Neural progenitor cell (in vitro differentiated cells): ENCODE measurements around the gene VPS37B. TPM values are rescaled to one million over a fixed set of nuclear protein-coding genes. Genes with fewer than 3 reads are reported as not detected.
"Not testable (repeated sequence)": the region's sequence is repeated elsewhere in the genome, so short reads cannot be mapped to it uniquely, and the experiment has no call there.

Experiments
- DNase-seq: peaks from one replicate; pipeline ENCODE4 v3.0.0-alpha.2; 2016; ENCODE audit warnings: low spot score
- H2AFZ ChIP-seq: fragments of 200-600 bp; sonication (generic); replicated peaks from 2 replicates; pipeline ENCODE4 v1.6.1; 2016; ENCODE audit warnings: antibody characterized with exemption
- H3F3A ChIP-seq: fragments of 200-600 bp; sonication (generic); 2 replicates; pipeline ENCODE4 v1.6.1; 2016; ENCODE audit warnings: antibody characterized with exemption, low read depth
- H3K27ac ChIP-seq: fragments of 200-600 bp; sonication (generic); 2 replicates; pipeline ENCODE4 v1.5.1; 2016; ENCODE audit warnings: mild to moderate bottlenecking
- H3K27me3 ChIP-seq: fragments of 200-600 bp; sonication (generic); 2 replicates; pipeline ENCODE4 v1.6.1; 2016; ENCODE audit warnings: mild to moderate bottlenecking, moderate library complexity
- H3K36me3 ChIP-seq: fragments of 200-600 bp; sonication (generic); 2 replicates; pipeline ENCODE4 v1.5.1; 2016
- H3K4me1 ChIP-seq: fragments of 200-600 bp; sonication (generic); 2 replicates; pipeline ENCODE4 v1.6.1; 2016; ENCODE audit warnings: mixed run types
- H3K4me2 ChIP-seq: fragments of 200-600 bp; sonication (generic); 2 replicates; pipeline ENCODE4 v1.6.1; 2016
- H3K4me3 ChIP-seq: fragments of 200-600 bp; sonication (generic); 2 replicates; pipeline ENCODE4 v1.5.1; 2016
- H3K79me2 ChIP-seq: fragments of 200-600 bp; sonication (generic); 2 replicates; pipeline ENCODE4 v1.6.1; 2016; ENCODE audit warnings: low read depth
- H3K9ac ChIP-seq: fragments of 200-600 bp; sonication (generic); 2 replicates; pipeline ENCODE4 v1.6.1; 2016
- H3K9me3 ChIP-seq: fragments of 200-600 bp; sonication (generic); 2 replicates; pipeline ENCODE4 v1.5.1; 2016; ENCODE audit warnings: low read depth
- H4K20me1 ChIP-seq: fragments of 200-600 bp; sonication (generic); 2 replicates; pipeline ENCODE4 v1.6.1; 2016; ENCODE audit warnings: low read depth
- H3K27ac Mint-ChIP-seq: 3 replicates; pipeline ENCODE4 v1.8.0; 2021; ENCODE audit warnings: mixed read lengths
- H3K27me3 Mint-ChIP-seq: 2 replicates; pipeline ENCODE4 v1.8.0; 2022; ENCODE audit warnings: low read depth, mild to moderate bottlenecking, inconsistent platforms, moderate library complexity, mixed read lengths; ENCODE audit not compliant: insufficient read depth
- H3K36me3 Mint-ChIP-seq: 3 replicates; pipeline ENCODE4 v1.8.0; 2021; ENCODE audit warnings: mixed read lengths
- H3K4me1 Mint-ChIP-seq: 3 replicates; pipeline ENCODE4 v1.8.0; 2021; ENCODE audit warnings: mixed read lengths
- H3K4me3 Mint-ChIP-seq: 3 replicates; pipeline ENCODE4 v1.8.0; 2021; ENCODE audit warnings: mild to moderate bottlenecking, moderate library complexity, mixed read lengths
- H3K9me3 Mint-ChIP-seq: 3 replicates; pipeline ENCODE4 v1.8.0; 2020; ENCODE audit warnings: mixed read lengths
- EZH2 ChIP-seq: fragments of 200-600 bp; sonication (generic); IDR thresholded peaks from 2 replicates; pipeline ENCODE4 v1.6.1; 2017; ENCODE audit warnings: antibody characterized with exemption, mild to moderate bottlenecking, moderate library complexity
- EZH2phosphoT487 ChIP-seq: fragments of 200-600 bp; sonication (generic); IDR thresholded peaks from 2 replicates; pipeline ENCODE4 v1.6.1; 2017; ENCODE audit warnings: antibody characterized with exemption
- total RNA-seq: library from RNA; depleted of rRNA; stranded (reverse); fragments of >200 nt; gene quantifications from 2 replicates; pipeline ENCODE4 v1.2.3, GENCODE V29; 2015; ENCODE audit warnings: low replicate concordance
- TF ChIP-seq, protein P1 (sequence below): fragments of 200-600 bp; sonication (generic); IDR thresholded peaks from 2 replicates; pipeline ENCODE4 v1.5.1; 2017; ENCODE audit warnings: antibody characterized with exemption, mild to moderate bottlenecking

The VPS37B gene
- total RNA-seq, 1 donor from 2014 or later: 19.4 TPM

DNA sequence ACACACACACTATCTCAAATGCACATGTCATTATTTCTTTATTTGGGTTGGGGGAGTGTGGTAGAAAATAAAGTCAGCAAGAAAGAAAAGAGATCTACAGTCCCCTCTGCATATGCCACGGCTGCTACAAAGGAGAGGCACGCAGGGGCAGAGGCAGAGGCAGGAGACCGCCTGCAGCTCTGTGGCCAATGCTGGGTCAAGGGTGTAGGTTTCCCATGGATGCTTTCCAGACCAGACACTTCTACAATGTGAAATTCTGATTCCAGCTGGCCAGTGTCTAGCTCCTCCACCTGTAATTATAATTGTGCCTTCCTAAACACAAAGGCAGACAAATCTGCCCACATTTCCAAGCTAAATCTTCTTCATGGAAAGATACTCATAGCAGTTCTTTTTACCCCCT is 19.2 kb downstream of the VPS37B start:
- peaks cover 72% of the 10 kb centered on the region for H3K4me1 Mint-ChIP-seq
- Histone ChIP-seq H3K4me1 (peaks cover 25% of the 10 kb centered on the region), H3K4me2 (no peak overlapping the region), H2AFZ (no peak overlapping the region), H3K79me2 (peaks cover 15% of the 10 kb centered on the region), H3K9ac (no peak overlapping the region), H4K20me1 (peaks cover 100% of the 10 kb centered on the region), H3K4me3 (no peak overlapping the region), H3F3A (peaks cover 31% of the 10 kb centered on the region), H3K27ac (no peak overlapping the region), H3K27me3 (peaks cover 99% of the 10 kb centered on the region), H3K36me3 (no peaks in the 10 kb centered on the region), H3K9me3 (no peaks in the 10 kb centered on the region)
- peaks cover 7% of the 10 kb centered on the region for H3K27me3 Mint-ChIP-seq
- H3K27ac Mint-ChIP-seq: no peak overlapping the region
- no peaks in the 10 kb centered on the region for H3K36me3 Mint-ChIP-seq
- no peaks in the 10 kb centered on the region for H3K9me3 Mint-ChIP-seq
- TF ChIP-seq EZH2 (no peak), EZH2phosphoT487 (no peak)
- TF ChIP-seq, protein P1, sequence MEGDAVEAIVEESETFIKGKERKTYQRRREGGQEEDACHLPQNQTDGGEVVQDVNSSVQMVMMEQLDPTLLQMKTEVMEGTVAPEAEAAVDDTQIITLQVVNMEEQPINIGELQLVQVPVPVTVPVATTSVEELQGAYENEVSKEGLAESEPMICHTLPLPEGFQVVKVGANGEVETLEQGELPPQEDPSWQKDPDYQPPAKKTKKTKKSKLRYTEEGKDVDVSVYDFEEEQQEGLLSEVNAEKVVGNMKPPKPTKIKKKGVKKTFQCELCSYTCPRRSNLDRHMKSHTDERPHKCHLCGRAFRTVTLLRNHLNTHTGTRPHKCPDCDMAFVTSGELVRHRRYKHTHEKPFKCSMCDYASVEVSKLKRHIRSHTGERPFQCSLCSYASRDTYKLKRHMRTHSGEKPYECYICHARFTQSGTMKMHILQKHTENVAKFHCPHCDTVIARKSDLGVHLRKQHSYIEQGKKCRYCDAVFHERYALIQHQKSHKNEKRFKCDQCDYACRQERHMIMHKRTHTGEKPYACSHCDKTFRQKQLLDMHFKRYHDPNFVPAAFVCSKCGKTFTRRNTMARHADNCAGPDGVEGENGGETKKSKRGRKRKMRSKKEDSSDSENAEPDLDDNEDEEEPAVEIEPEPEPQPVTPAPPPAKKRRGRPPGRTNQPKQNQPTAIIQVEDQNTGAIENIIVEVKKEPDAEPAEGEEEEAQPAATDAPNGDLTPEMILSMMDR: no peak
- H3K4me3 Mint-ChIP-seq: no peak overlapping the region
- DNase-seq: no peak

DNA sequence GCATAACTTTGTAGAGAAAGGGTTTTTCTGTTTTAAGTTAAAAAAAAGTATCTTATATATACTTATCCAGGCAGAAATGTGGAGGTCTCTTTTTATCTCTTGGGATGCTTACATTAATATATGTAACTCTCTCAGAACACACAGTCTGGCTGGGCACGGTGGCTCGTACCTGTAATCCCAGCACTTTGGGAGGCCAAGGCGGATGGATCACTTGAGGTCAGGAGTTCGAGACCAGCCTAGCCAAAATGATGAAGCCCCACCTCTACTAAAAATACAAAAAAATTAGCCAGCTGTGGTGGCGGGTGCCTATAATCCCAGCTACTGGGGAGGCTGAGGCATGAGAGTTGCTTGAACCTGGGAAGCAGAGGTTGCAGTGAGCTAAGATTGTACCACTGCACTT is 19.6 kb downstream of the VPS37B start:
- not testable (repeated sequence) for H2AFZ ChIP-seq, H3K36me3 Mint-ChIP-seq, H3K4me2 ChIP-seq, H3K27ac ChIP-seq, H3K9ac ChIP-seq, H3K36me3 ChIP-seq, H3K4me3 Mint-ChIP-seq, H3K4me3 ChIP-seq, DNase-seq, H3K27ac Mint-ChIP-seq, H3K9me3 Mint-ChIP-seq, H3K27me3 Mint-ChIP-seq, H3K9me3 ChIP-seq
- Histone ChIP-seq H3K4me1 (peaks cover 29% of the 10 kb centered on the region), H3K79me2 (peaks cover 10% of the 10 kb centered on the region), H3F3A (peaks cover 36% of the 10 kb centered on the region), H3K27me3 (peaks cover 99% of the 10 kb centered on the region), H4K20me1 (peaks cover 100% of the 10 kb centered on the region)
- peaks cover 74% of the 10 kb centered on the region for H3K4me1 Mint-ChIP-seq

DNA sequence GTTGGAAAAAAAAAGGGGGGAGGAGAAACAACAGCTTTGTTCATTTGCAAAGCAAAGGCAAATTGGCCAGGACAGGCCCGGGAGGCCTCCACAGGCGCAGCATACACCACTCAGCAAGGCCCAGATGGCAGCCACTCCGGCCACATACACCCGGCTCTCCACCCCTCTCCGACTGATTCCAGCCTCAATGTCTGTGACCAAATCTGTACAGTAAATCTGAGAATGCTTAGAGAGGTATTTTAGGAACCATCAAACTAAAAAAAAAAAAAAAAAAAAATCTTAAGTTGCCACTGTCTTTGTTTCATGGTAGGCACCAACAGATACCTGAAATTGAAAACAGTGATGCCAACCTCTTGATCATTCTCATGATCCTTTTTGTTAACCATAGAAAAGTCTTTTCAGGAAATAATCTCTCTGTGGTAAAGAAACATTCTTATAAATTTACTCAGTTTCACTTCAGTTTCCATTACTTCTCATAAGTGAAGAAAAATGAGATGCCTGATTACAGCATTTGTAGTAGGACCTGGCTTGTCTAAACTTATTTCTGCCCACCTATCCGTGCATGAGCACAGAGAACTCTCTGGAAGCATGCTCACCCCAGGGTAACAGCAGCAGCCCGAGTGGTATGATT is 20.2 kb downstream of the VPS37B start:
- no peak overlapping the region for H3K9ac ChIP-seq
- TF ChIP-seq, protein P1: no peak
- TF ChIP-seq EZH2phosphoT487: no peak
- no peak for TF ChIP-seq EZH2
- H4K20me1 ChIP-seq: peaks cover 100% of the 10 kb centered on the region
- H3K4me1 ChIP-seq: peaks cover 31% of the 10 kb centered on the region
- H3K27me3 ChIP-seq: peaks cover 99% of the 10 kb centered on the region
- H3F3A ChIP-seq: peaks cover 41% of the 10 kb centered on the region
- peaks cover 8% of the 10 kb centered on the region for H3K79me2 ChIP-seq
- Mint-ChIP-seq H3K4me1 (peaks cover 74% of the 10 kb centered on the region), H3K4me3 (no peak overlapping the region), H3K27me3 (peaks cover 7% of the 10 kb centered on the region), H3K36me3 (peaks cover 2% of the 10 kb centered on the region), H3K9me3 (no peaks in the 10 kb centered on the region), H3K27ac (no peak overlapping the region)
- no peak for DNase-seq
- no peak overlapping the region for H3K4me2 ChIP-seq
- H3K4me3 ChIP-seq: no peak overlapping the region
- no peak overlapping the region for H3K27ac ChIP-seq
- H3K36me3 ChIP-seq: no peaks in the 10 kb centered on the region
- H2AFZ ChIP-seq: no peak overlapping the region
- no peaks in the 10 kb centered on the region for H3K9me3 ChIP-seq

DNA sequence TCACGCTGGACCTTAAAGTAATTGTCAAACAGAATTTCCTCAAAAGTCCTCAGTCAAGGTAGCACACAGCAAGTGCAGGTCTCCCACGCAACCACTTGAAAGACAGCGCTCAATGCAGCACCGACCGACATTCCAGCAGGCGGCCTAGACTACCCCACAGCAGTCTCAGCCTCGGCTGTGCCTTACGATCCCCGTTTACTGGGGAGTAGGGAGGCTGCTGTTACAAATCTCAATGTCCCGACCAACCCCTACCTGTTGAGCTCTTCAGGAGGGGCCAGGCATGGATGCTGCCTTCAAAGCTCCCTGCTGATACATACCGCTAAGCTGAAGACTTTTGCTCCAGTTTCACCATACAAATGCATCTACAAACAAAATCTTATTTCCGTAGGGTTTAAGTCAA is 21.8 kb downstream of the VPS37B start:
- Histone ChIP-seq H3K4me3 (no peak overlapping the region), H3F3A (peaks cover 43% of the 10 kb centered on the region), H3K4me1 (peaks cover 34% of the 10 kb centered on the region), H3K79me2 (peaks cover 4% of the 10 kb centered on the region), H3K27me3 (peaks cover 99% of the 10 kb centered on the region), H3K4me2 (no peak overlapping the region), H3K9ac (no peak overlapping the region), H3K9me3 (no peaks in the 10 kb centered on the region), H2AFZ (no peak overlapping the region), H3K36me3 (no peaks in the 10 kb centered on the region), H4K20me1 (peaks cover 100% of the 10 kb centered on the region), H3K27ac (no peak overlapping the region)
- H3K27ac Mint-ChIP-seq: no peak overlapping the region
- no peak for TF ChIP-seq EZH2phosphoT487
- TF ChIP-seq EZH2: peak; percentile 36
- TF ChIP-seq, protein P1: peak; percentile 16
- peak; percentile 61 for DNase-seq
- H3K9me3 Mint-ChIP-seq: no peaks in the 10 kb centered on the region
- H3K4me1 Mint-ChIP-seq: peaks cover 70% of the 10 kb centered on the region
- H3K27me3 Mint-ChIP-seq: peaks cover 5% of the 10 kb centered on the region
- H3K4me3 Mint-ChIP-seq: no peak overlapping the region
- H3K36me3 Mint-ChIP-seq: peaks cover 10% of the 10 kb centered on the region
